Putamen (tissue), 1 donor: ENCODE measurements around the gene MAPK12.
A peak's percentile ranks its signal among the peaks of the same experiment; 100 is the strongest.
"Not testable (repeated sequence)": the region's sequence is repeated elsewhere in the genome, so short reads cannot be mapped to it uniquely, and the experiment has no call there.

Source experiments
- DNase-seq: peaks from one replicate; pipeline ENCODE4 v3.0.0-alpha.2; 2016; ENCODE audit warnings: low spot score

MAPK12 gene

DNA sequence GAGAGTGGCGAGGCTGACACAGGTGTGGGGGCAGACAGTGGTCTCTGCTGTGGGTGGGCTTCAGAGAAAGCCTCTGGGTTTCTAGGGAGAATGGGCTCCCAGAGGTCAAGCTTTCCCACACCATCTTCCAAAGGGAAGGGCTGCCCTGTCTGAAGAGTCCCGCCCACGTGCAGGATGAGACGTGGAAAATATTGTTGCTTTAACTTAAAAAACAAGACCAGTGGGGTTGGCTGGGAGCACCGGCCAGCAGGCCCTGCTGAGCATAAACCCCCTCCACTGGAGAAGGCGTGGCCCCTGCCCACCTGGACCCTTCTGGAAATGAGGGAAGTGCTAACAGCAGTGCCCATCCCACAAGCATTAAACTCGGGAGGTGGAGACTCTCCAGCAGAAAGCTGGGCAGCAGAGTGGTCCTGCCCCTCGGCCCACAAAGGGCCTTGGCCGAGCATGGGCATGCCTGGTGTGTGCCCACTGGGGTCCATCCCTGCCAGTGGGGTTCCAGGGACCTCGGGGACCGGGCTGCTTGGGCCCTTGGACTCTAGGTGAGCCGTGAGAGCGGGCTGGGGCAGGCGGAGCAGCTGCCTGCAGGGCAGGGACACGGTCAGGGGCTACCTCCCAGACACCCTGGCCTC lies 45.3 kb downstream of the MAPK12 start:
- DNase-seq: no peak

GRCh38 chr22:50215297-50216054 lies 46.0 kb downstream of the MAPK12 start:
- no peak for DNase-seq

GRCh38 chr22:50213263-50213662 lies 48.2 kb downstream of the MAPK12 start:
- DNase-seq: no peak

DNA sequence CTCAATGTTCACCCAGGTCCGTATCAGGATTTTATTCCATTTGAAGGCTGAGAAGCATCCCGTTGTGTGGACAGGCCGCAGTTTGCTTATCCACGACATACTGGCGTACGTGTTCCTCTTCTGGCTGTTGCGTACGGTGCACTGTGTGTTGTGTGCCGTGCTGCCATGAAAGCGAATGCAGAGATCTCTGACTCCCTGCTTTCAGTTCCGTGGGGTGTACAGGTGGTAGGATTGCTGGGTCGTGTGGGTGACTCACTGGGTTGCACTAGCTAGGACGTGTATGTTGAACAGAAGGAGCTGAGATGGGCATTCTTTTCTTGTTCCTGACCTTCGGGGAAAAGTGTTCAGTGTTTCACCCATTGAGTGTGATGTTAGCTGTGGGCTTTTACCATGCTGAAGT lies 50.3 kb downstream of the MAPK12 start:
- no peak for DNase-seq

- DNase-seq: no peak
Measured at GRCh38 chr22:50210378-50211139, 50.9 kb downstream of the MAPK12 start.

- DNase-seq: peak; percentile 54
Measured at GRCh38 chr22:50209893-50210292, 51.6 kb downstream of the MAPK12 start.

GRCh38 chr22:50208939-50209892 lies 52.3 kb downstream of the MAPK12 start:
- DNase-seq: no peak

- no peak for DNase-seq
Measured at GRCh38 chr22:50208430-50208938, 53.0 kb downstream of the MAPK12 start.

DNA sequence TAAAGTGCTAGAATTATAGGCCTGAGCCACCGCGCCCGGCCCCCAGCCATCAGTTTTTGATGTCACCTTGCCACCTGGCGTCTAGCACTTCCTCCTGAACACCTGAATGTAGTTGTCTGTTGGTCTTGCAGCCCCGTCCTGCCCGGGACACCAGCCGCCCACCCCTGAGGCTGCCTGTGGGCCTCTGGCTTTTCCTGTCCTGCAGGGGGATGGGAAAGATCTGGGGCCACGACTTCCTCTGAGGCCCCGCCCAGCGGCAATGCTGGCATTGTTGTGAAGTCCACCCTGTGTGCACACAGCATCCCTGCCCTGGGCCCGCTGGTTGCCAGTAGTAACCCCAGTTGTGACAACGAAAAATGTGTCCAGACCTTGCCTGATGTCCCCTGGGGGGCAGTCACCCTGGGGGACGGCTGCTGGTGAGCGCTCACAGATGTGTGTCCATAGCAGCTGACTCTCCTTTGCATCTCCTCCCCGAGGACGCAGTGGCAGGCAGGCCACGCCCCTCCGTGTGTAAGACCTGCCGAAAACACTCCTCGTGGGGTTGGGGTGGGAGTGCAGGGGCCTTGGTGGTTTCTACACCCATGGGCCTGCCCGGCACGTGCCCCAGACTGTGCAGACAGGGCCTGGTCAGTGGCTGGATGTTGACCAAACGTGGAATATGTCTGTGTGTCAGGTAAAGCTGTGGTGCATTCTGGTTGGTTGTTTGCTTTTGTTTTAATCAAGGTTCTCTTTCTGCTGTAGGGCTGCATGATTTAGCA lies 53.9 kb downstream of the MAPK12 start:
- DNase-seq: no peak

DNA sequence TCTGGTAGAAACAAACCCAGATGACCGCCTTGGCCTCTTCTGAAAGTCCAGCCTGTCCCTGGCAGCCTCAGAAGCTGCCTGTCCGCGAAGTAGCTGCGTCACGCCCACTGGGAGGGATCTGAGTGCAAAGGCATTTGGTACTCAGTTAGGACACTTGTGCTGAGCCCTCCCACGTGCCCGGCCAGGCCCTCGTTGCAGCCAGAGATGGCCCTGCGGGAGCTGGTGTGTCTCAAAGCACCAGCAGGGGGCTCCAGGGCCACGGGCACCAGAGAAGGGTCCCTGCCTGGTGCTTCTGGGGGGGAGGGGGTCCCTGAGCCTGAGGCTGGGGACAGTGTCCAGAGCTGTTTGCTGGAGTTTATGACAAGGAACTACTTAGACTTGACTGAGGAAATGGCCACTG lies 54.9 kb downstream of the MAPK12 start:
- no peak for DNase-seq

- no peak for DNase-seq
Measured at GRCh38 chr22:50205781-50206569, 55.5 kb downstream of the MAPK12 start.

DNA sequence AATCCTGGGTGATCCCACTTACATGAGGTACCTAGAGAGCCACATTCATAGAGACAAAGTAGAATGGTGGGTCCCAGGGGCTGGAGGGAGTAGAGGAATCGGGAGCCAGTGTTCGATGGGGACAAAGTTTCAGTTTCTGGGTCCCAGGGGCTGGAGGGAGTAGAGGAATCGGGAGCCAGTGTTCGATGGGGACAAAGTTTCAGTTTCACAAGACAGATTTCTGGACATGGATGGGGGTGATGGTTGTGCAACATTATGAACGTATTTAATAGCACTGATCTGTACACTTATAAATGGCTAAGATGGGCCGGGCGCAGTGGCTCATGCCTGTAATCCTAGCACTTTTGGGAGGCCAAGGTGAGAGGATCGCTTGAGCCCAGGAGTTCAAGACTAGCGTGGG lies 56.5 kb downstream of the MAPK12 start:
- not testable (repeated sequence) for DNase-seq

GRCh38 chr22:50204571-50204970 lies 56.9 kb downstream of the MAPK12 start:
- no peak for DNase-seq

GRCh38 chr22:50203288-50203687 lies 58.2 kb downstream of the MAPK12 start:
- DNase-seq: no peak
